Trophoblast cell (in vitro differentiated cells and primary cell): ENCODE data around the gene DYRK1B.

Experiments used
- DNase-seq, 2 donors: peaks; one replicate each; pipeline ENCODE4 v3.0.0-alpha.2; 2016
- H2AFZ ChIP-seq: 2 replicates; pipeline ENCODE4 v1.6.1; 2013; ENCODE audit warnings: low read length, moderate library complexity, mild to moderate bottlenecking; ENCODE audit not compliant: insufficient read depth, poor library complexity
- H2AK5ac ChIP-seq: 2 replicates; pipeline ENCODE4 v1.6.1; 2013; ENCODE audit warnings: mild to moderate bottlenecking, low read length
- H2BK120ac ChIP-seq: 2 replicates; pipeline ENCODE4 v1.6.1; 2013; ENCODE audit warnings: low read length, mild to moderate bottlenecking, moderate library complexity; ENCODE audit not compliant: insufficient read depth, poor library complexity
- H2BK12ac ChIP-seq: 2 replicates; pipeline ENCODE4 v1.6.1; 2013; ENCODE audit warnings: mild to moderate bottlenecking, low read length, moderate library complexity
- H2BK5ac ChIP-seq: 2 replicates; pipeline ENCODE4 v1.6.1; 2013; ENCODE audit warnings: low read length, low read depth, moderate library complexity, mild to moderate bottlenecking; ENCODE audit not compliant: poor library complexity
- H3K14ac ChIP-seq: 2 replicates; pipeline ENCODE4 v1.6.1; 2013; ENCODE audit warnings: mild to moderate bottlenecking, low read length
- H3K18ac ChIP-seq: 2 replicates; pipeline ENCODE4 v1.6.1; 2013; ENCODE audit warnings: mild to moderate bottlenecking, low read length
- H3K23ac ChIP-seq: 2 replicates; pipeline ENCODE4 v1.6.1; 2013; ENCODE audit warnings: low read length
- H3K27ac ChIP-seq: 2 replicates; pipeline ENCODE4 v1.5.1; 2013; ENCODE audit warnings: low read depth, mild to moderate bottlenecking, inconsistent platforms, low read length, moderate library complexity
- H3K27me3 ChIP-seq: 2 replicates; pipeline ENCODE4 v1.6.1; 2013; ENCODE audit warnings: inconsistent platforms, mild to moderate bottlenecking, low read length, moderate library complexity; ENCODE audit not compliant: insufficient read depth
- H3K36me3 ChIP-seq, 2 experiments: 1 replicate in 1 of 2; 2 replicates in 1 of 2; pipeline ENCODE4 v1.6.1; 2013; ENCODE audit warnings: low read length in 2 of 2, mild to moderate bottlenecking in 2 of 2, moderate library complexity in 1 of 2; ENCODE audit not compliant: insufficient read depth in 2 of 2, control insufficient read depth in 1 of 2
- H3K4ac ChIP-seq: 2 replicates; pipeline ENCODE4 v1.6.1; 2013; ENCODE audit warnings: low read depth, mild to moderate bottlenecking, low read length, moderate library complexity
- H3K4me1 ChIP-seq, 2 experiments: 1 replicate in 1 of 2; 2 replicates in 1 of 2; pipeline ENCODE4 v1.6.1; 2013; ENCODE audit warnings: low read length in 2 of 2, mild to moderate bottlenecking in 2 of 2, moderate library complexity in 1 of 2; ENCODE audit not compliant: insufficient read depth in 2 of 2, control insufficient read depth in 1 of 2
- H3K4me2 ChIP-seq: 2 replicates; pipeline ENCODE4 v1.6.1; 2013; ENCODE audit warnings: inconsistent platforms, mild to moderate bottlenecking, low read length, moderate library complexity
- H3K4me3 ChIP-seq: 2 replicates; pipeline ENCODE4 v1.5.1; 2013; ENCODE audit warnings: mild to moderate bottlenecking, low read depth, low read length, inconsistent platforms
- H3K79me1 ChIP-seq: one replicate; pipeline ENCODE4 v1.6.1; 2013; ENCODE audit warnings: low read length
- H3K79me2 ChIP-seq: 2 replicates; pipeline ENCODE4 v1.6.1; 2013; ENCODE audit warnings: low read length, mild to moderate bottlenecking; ENCODE audit not compliant: control insufficient read depth, insufficient read depth, poor library complexity
- H3K9ac ChIP-seq: 2 replicates; pipeline ENCODE4 v1.6.1; 2013; ENCODE audit warnings: mild to moderate bottlenecking, low read length
- H3K9me3 ChIP-seq: 2 replicates; pipeline ENCODE4 v1.6.1; 2013; ENCODE audit warnings: low read depth, mild to moderate bottlenecking, control low read depth, inconsistent platforms, low read length; ENCODE audit not compliant: insufficient read depth
- H4K12ac ChIP-seq: 2 replicates; pipeline ENCODE4 v1.6.1; 2013; ENCODE audit warnings: low read depth, mild to moderate bottlenecking, low read length, moderate library complexity
- H4K8ac ChIP-seq: 2 replicates; pipeline ENCODE4 v1.6.1; 2013; ENCODE audit warnings: low read depth, mild to moderate bottlenecking, low read length, moderate library complexity
- H4K91ac ChIP-seq: one replicate; pipeline ENCODE4 v1.6.1; 2013; ENCODE audit warnings: low read depth, mild to moderate bottlenecking, low read length, moderate library complexity
- WGBS: extraction: QIAGEN DNeasy Blood & Tissue Kit; methylation state at CpG from one replicate; pipeline ENCODE4 v1.1.7; 2013; ENCODE audit warnings: missing lambda C conversion rate; ENCODE audit not compliant: insufficient read length, insufficient coverage; ENCODE audit errors: extremely low coverage; 5-methylcytosine and 5-hydroxymethylcytosine counted together

The DYRK1B gene

DNA sequence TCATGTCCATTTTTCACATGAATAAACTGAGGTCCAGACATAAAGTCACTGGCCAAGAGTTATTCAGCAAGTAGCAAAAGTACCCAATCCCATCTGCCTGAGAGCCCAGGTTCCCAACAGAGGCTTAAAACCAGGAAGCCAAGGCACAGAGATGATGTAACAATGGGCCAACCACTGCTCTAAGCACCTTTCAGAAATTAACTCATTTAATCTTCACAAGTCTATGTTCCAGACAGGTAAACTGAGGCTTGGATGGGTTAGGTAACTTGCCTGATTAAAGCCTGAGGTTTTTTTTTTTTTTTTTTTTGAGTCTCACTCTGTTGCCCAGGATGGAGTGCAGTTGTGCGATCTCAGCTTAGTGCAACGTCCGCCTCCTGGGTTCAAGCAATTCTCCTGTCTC, 4.0 kb upstream of the DYRK1B start:
- H2BK120ac ChIP-seq = no peak overlapping the region
- H4K8ac ChIP-seq = no peak overlapping the region
- no peak overlapping the region for H3K4ac ChIP-seq
- H3K36me3 ChIP-seq = peaks cover 42 to 50% of the 10 kb centered on the region in 2 experiments
- no peak overlapping the region for H4K91ac ChIP-seq
- no peak overlapping the region for H3K9ac ChIP-seq
- no peak for DNase-seq
- peaks cover 3% of the 10 kb centered on the region for H3K79me1 ChIP-seq
- H3K18ac ChIP-seq = no peak overlapping the region
- no peaks in the 10 kb centered on the region for H3K27me3 ChIP-seq
- H3K9me3 ChIP-seq = no peaks in the 10 kb centered on the region
- no CpG with 5 or more reads among the region's 3 CpGs for WGBS
- no peak overlapping the region for H2BK12ac ChIP-seq
- peaks cover 0 to 3% of the 10 kb centered on the region in 2 experiments for H3K4me1 ChIP-seq
- H3K4me2 ChIP-seq = no peak overlapping the region
- H3K4me3 ChIP-seq = no peak overlapping the region
- H4K12ac ChIP-seq = no peak overlapping the region
- no peak overlapping the region for H3K14ac ChIP-seq
- peaks cover 9% of the 10 kb centered on the region for H3K79me2 ChIP-seq
- H2AFZ ChIP-seq = no peak overlapping the region
- H2AK5ac ChIP-seq = no peak overlapping the region
- H3K23ac ChIP-seq = no peak overlapping the region
- no peak overlapping the region for H2BK5ac ChIP-seq
- H3K27ac ChIP-seq = no peak overlapping the region

DNA sequence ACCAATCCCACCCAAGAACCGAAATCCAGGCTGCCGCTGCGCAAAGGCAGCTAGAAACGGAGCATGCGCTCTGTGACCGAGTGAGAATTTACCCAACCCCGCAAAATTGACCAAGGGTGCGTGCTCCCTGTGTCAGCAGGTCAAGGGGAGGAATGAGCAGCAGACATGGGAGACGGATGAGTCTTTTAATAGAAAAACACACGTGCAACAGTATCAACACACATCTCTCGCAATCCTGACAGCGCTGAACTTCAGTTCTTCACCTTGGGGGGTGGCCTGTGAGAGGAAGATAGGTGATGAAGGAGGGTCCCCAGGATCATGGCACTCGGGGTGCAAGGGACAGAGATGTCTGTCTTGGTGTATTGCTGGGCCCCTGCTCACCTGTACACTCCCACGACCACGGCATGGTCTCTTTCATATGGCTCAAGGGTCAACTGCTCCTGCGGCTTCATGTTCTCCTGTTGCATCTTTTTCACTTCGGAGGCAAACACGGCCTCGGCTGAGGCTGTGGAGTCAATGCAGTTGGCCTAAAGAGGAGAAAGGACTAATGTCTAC, 402 bp upstream of the DYRK1B start:
- H3K9ac ChIP-seq = no peak overlapping the region
- peak overlapping the region; percentile 31 for H4K12ac ChIP-seq
- no CpG with 5 or more reads among the region's 19 CpGs for WGBS
- peaks cover 43 to 62% of the 10 kb centered on the region in 2 experiments for H3K36me3 ChIP-seq
- no peak overlapping the region for H2BK12ac ChIP-seq
- no peak overlapping the region for H3K14ac ChIP-seq
- H2BK120ac ChIP-seq = no peak overlapping the region
- peaks cover 5% of the 10 kb centered on the region for H3K79me2 ChIP-seq
- peak overlapping the region; percentile 58 for H2AFZ ChIP-seq
- peak overlapping the region; percentile 80 for H4K8ac ChIP-seq
- peak overlapping the region; percentile 38 for H3K4me2 ChIP-seq
- H2AK5ac ChIP-seq = peak overlapping the region; percentile 5
- H3K4me3 ChIP-seq = no peak overlapping the region
- no peak overlapping the region for H2BK5ac ChIP-seq
- no peaks in the 10 kb centered on the region for H3K27me3 ChIP-seq
- no peak overlapping the region for H3K27ac ChIP-seq
- H3K79me1 ChIP-seq = peaks cover 3% of the 10 kb centered on the region
- H3K4me1 ChIP-seq = peaks cover 5 to 10% of the 10 kb centered on the region in 2 experiments
- no peak overlapping the region for H3K4ac ChIP-seq
- peak overlapping the region; percentile 8 for H4K91ac ChIP-seq
- no peak overlapping the region for H3K23ac ChIP-seq
- no peak overlapping the region for H3K18ac ChIP-seq
- no peak for DNase-seq
- peaks cover 2% of the 10 kb centered on the region for H3K9me3 ChIP-seq

DNA sequence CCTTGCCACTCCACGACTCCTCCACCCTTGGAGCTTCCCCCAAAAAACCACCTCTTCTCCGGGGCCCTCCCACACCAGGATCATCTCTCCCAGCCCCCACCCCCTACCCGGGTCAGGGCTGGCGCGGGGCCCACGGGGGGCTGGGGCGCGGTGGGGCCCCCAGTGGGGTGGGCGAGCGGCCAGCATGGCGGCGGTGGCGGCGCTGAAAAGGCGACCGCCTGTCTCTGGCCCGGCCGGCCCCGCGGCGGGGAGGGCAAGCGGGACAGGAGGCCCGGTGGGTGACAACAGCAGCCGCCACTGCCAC, 850 bp downstream of the DYRK1B start:
- H2AFZ ChIP-seq = no peak overlapping the region
- no peak overlapping the region for H2BK120ac ChIP-seq
- H4K12ac ChIP-seq = no peak overlapping the region
- peaks cover 5 to 10% of the 10 kb centered on the region in 2 experiments for H3K4me1 ChIP-seq
- WGBS = no CpG with 5 or more reads among the region's 24 CpGs
- peak overlapping the region; percentile 13 for H3K18ac ChIP-seq
- H4K8ac ChIP-seq = peak overlapping the region; percentile 44
- H3K27me3 ChIP-seq = no peaks in the 10 kb centered on the region
- H3K4me3 ChIP-seq = peak overlapping the region; percentile 98
- peak overlapping the region; percentile 26 for H3K4ac ChIP-seq
- H3K9me3 ChIP-seq = peaks cover 5% of the 10 kb centered on the region
- H2BK5ac ChIP-seq = no peak overlapping the region
- H2AK5ac ChIP-seq = no peak overlapping the region
- H3K9ac ChIP-seq = peak overlapping the region; percentile 48
- H3K14ac ChIP-seq = no peak overlapping the region
- peaks cover 5% of the 10 kb centered on the region for H3K79me2 ChIP-seq
- no peak overlapping the region for H3K23ac ChIP-seq
- peaks cover 3% of the 10 kb centered on the region for H3K79me1 ChIP-seq
- peak overlapping the region; percentile 45 for H4K91ac ChIP-seq
- peaks cover 38 to 56% of the 10 kb centered on the region in 2 experiments for H3K36me3 ChIP-seq
- peak overlapping the region; percentile 89 for H3K4me2 ChIP-seq
- H2BK12ac ChIP-seq = no peak overlapping the region
- no peak for DNase-seq
- H3K27ac ChIP-seq = no peak overlapping the region

DNA sequence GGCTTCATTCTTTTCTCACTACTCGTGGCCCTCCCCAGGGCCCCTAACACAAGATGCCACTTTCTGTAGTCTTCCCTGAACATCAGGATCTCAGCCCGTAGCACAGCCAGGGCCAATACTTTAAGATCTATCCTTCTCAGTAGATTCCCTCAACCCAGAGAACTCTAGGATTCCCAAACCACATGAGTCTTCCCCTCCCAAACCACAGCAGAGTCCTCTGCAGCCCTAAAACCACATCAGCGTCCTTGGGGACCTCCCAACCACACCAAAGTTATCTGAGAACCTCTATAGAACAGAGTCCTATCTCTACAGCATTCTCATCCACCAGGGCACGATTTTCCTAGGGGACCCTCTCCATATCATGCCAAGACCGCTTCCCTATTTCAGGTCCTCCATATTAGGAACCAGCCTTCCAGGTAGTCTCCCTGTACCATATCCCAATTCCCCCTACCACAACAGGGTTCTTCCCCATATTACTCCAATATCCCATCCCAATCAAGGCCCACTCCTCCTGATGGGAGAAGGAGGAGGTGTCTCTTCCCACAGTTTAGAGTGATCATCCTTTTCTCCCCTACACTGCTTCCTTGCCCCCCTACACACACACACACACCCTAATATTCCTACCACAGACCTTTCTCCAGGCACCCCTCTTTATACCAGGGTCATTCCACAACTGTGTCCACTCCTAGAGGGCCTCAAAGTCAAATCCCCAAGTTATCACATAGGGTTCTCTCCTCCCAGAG, 1.4 kb downstream of the DYRK1B start:
- Histone ChIP-seq H3K23ac (no peak overlapping the region), H3K79me2 (peaks cover 5% of the 10 kb centered on the region), H3K27me3 (no peaks in the 10 kb centered on the region), H2BK120ac (no peak overlapping the region), H2BK5ac (no peak overlapping the region), H4K12ac (peak overlapping the region; percentile 16), H4K8ac (peak overlapping the region; percentile 34), H3K9me3 (peaks cover 5% of the 10 kb centered on the region), H3K4me1 (peaks cover 5 to 10% of the 10 kb centered on the region in 2 experiments), H3K27ac (no peak overlapping the region), H3K9ac (peak overlapping the region; percentile 64), H3K79me1 (peaks cover 3% of the 10 kb centered on the region), H4K91ac (peak overlapping the region; percentile 45), H3K36me3 (peaks cover 42 to 58% of the 10 kb centered on the region in 2 experiments), H3K18ac (peak overlapping the region; percentile 33), H3K4me2 (peak overlapping the region; percentile 89), H3K4me3 (peak overlapping the region; percentile 98), H2BK12ac (peak overlapping the region; percentile 17), H3K4ac (peak overlapping the region; percentile 60), H2AK5ac (no peak overlapping the region), H2AFZ (no peak overlapping the region), H3K14ac (peak overlapping the region; percentile 7)
- no CpG with 5 or more reads among the region's 5 CpGs for WGBS
- no peak for DNase-seq
